Thymus (tissue), 11 donors: ENCODE data around the gene RPRD1B. TPM values are rescaled to one million over a fixed set of nuclear protein-coding genes. Genes with fewer than 3 reads are reported as not detected.

Experiments used
- DNase-seq, 9 donors: peaks; one replicate each; pipeline ENCODE4 v3.0.0-alpha.2; 2013; ENCODE audit warnings: low spot score in 9 of 9, low read depth in 6 of 9, missing footprints in 1 of 9
- H3K27ac ChIP-seq, 2 donors: one replicate each; pipeline ENCODE4 v1.5.1; 2013; ENCODE audit warnings: control low read depth in 1 of 2, low read depth in 1 of 2, low read length in 1 of 2, mild to moderate bottlenecking in 1 of 2, moderate library complexity in 1 of 2
- H3K27me3 ChIP-seq, 2 donors: one replicate each; pipeline ENCODE4 v1.5.1; 2013; ENCODE audit warnings: low read length in 1 of 2; ENCODE audit not compliant: control insufficient read depth in 2 of 2, insufficient read depth in 1 of 2
- H3K36me3 ChIP-seq, 2 donors: one replicate each; pipeline ENCODE4 v1.5.1; 2013; ENCODE audit warnings: low read length in 1 of 2, mild to moderate bottlenecking in 1 of 2, moderate library complexity in 1 of 2; ENCODE audit not compliant: control insufficient read depth in 2 of 2, insufficient read depth in 2 of 2
- H3K4me1 ChIP-seq, 2 donors: one replicate each; pipeline ENCODE4 v1.5.1; 2013; ENCODE audit warnings: low read length in 2 of 2; ENCODE audit not compliant: control insufficient read depth in 2 of 2, insufficient read depth in 2 of 2
- H3K4me3 ChIP-seq, 2 donors: one replicate each; pipeline ENCODE4 v1.5.1; 2013; ENCODE audit warnings: low read length in 2 of 2, control low read depth in 1 of 2, mild to moderate bottlenecking in 1 of 2
- H3K9me3 ChIP-seq, 2 donors: one replicate each; pipeline ENCODE4 v1.5.1; 2013; ENCODE audit warnings: low read length in 1 of 2, mild to moderate bottlenecking in 1 of 2; ENCODE audit not compliant: control insufficient read depth in 2 of 2, insufficient read depth in 1 of 2
- WGBS: extraction: QIAGEN DNeasy Blood & Tissue Kit; methylation state at CpG from one replicate; pipeline ENCODE4 v1.1.7; 2013; 5-methylcytosine and 5-hydroxymethylcytosine counted together
- polyA plus RNA-seq: library from polyadenylated mRNA; stranded (reverse); fragments of 200-250 nt; gene quantifications from one replicate; pipeline ENCODE4 v1.2.3, GENCODE V29; 2013
- total RNA-seq: library from RNA; stranded (reverse); fragments of 120-200 nt; gene quantifications from one replicate; pipeline ENCODE4 v1.2.4, GENCODE V29; 2013
- donor health status: healthy.

Gene RPRD1B
- total and polyA plus RNA-seq, 2 donors, result 14.5 to 17.6 TPM

GRCh38 chr20:38109591-38110524 lies 76.3 kb downstream of the RPRD1B start:
- WGBS, result 93% methylated on average over 8 of the region's 8 CpGs
- DNase-seq, result no peak
- Histone ChIP-seq H3K36me3 (no peaks in the 10 kb centered on the region), H3K4me3 (no peak overlapping the region), H3K27ac (no peak overlapping the region), H3K27me3 (no peaks in the 10 kb centered on the region), H3K4me1 (no peaks in the 10 kb centered on the region), H3K9me3 (no peaks in the 10 kb centered on the region)

- no peak for DNase-seq
- no peaks in the 10 kb centered on the region for H3K36me3 ChIP-seq
- H3K4me1 ChIP-seq, result no peaks in the 10 kb centered on the region
- H3K4me3 ChIP-seq, result no peak overlapping the region
- no peaks in the 10 kb centered on the region for H3K9me3 ChIP-seq
- no peak overlapping the region for H3K27ac ChIP-seq
- H3K27me3 ChIP-seq, result no peaks in the 10 kb centered on the region
- 96% methylated on average over 8 of the region's 8 CpGs for WGBS
Measured at GRCh38 chr20:38110525-38111178, 77.1 kb downstream of the RPRD1B start.

DNA sequence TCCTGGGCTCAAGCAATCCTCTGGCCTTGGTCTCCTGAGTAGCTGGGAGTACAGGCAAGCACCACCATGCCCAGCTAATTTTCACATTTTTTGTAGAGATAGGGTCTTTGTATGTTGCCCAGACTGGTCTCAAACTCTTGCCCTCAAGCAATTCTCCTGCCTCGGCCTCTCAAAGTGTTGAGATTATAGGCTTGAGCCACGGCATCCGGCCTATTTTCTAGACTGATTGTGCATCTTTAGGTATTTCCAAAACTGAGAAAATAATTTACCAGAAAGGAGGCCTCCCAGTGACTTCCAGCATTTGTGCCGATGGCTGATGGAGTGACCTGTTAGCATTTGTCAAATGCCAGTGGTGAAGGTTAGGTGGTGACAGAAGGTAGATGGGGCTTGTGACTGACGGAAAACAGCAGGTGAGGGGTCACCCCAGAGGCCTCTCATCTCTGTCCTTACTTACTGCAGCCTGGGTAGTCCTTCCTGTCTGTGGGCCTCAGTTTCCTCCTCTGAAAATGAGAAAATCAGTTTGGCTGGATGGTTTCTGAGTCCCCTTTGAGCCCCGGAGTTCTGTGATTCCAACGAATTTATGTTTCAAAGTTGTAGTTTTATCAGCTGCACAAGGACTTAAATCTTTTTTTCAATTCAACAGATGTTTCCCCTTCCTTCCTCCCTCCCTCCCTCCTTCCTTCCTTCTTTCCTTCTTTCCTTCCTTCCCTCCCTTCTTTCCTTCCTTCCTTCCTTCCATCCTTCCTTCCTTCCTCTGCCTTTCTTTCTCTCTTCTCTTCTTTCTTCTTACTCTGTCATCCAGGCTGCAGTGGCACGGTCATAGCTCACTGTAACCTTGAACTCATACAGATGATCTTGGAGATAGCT lies 78.1 kb downstream of the RPRD1B start:
- DNase-seq, result no peak
- WGBS, result 86% methylated on average over 8 of the region's 8 CpGs
- Histone ChIP-seq H3K4me1 (no peaks in the 10 kb centered on the region), H3K4me3 (no peak overlapping the region), H3K27ac (no peak overlapping the region), H3K9me3 (no peaks in the 10 kb centered on the region), H3K27me3 (no peaks in the 10 kb centered on the region), H3K36me3 (no peaks in the 10 kb centered on the region)

DNA sequence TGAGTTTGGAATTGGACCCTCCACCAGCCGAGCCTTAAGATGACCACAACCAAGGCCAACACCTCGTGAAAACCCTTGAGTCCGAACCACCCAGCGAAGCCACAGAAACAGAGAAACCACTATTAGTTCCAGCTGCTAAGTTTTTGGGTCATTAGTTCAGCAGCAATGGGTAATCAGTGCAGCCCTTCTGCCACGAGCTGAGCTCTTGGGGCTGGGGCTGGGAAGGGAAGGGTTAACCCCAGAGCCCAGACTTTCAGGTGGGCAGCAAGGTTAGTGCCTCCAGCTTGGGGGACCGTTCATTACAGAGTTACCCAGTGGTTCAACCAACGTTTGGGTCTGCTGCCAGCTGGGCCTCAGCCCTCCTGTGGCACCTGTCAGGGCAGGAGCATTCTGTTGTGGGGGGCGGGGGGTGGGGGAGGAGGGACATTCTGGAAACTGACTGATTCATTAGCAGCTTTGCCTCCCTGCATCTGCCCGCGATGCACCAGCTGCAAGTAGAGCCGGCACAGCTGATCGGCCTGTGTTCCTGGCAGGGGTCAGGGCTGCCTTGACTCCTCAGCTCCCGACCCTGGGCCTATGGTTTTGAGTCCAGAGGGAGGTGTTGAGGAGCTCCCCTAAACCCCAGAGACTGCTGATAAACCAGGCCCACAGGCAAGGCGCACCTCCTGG lies 78.8 kb downstream of the RPRD1B start:
- 94% methylated on average over 14 of the region's 14 CpGs for WGBS
- DNase-seq, result no peak

DNA sequence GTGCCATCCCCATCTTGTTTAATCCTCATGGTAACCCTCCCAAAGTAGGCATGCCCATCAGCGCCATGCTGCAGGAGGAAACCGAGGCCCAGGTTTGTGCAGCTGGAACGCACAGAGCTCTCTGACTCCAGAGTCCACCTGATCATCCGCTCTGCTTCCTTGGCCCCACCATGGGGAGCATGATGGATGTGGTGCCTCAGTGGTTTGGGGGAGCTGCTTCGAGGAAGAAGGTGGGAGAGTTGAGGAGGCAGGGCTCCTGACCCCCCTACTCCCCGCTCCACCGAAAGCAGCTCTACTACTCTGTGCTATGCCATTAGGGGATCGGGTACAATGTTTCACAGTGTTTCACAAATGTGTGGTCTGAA lies 79.4 kb downstream of the RPRD1B start:
- Histone ChIP-seq H3K9me3 (no peaks in the 10 kb centered on the region), H3K27me3 (no peaks in the 10 kb centered on the region), H3K4me3 (no peak overlapping the region), H3K27ac (no peak overlapping the region), H3K36me3 (no peaks in the 10 kb centered on the region), H3K4me1 (no peaks in the 10 kb centered on the region)
- 98% methylated on average over 8 of the region's 8 CpGs for WGBS
- no peak for DNase-seq

More for the DNA sequence above, 78.8 kb downstream of the RPRD1B start:
- Histone ChIP-seq H3K4me3 (no peak overlapping the region), H3K36me3 (no peaks in the 10 kb centered on the region), H3K9me3 (no peaks in the 10 kb centered on the region), H3K4me1 (no peaks in the 10 kb centered on the region), H3K27me3 (no peaks in the 10 kb centered on the region), H3K27ac (no peak overlapping the region)

- no peak overlapping the region for H3K27ac ChIP-seq
- no peak for DNase-seq
Measured at GRCh38 chr20:38113401-38114325, 80.1 kb downstream of the RPRD1B start.

DNA sequence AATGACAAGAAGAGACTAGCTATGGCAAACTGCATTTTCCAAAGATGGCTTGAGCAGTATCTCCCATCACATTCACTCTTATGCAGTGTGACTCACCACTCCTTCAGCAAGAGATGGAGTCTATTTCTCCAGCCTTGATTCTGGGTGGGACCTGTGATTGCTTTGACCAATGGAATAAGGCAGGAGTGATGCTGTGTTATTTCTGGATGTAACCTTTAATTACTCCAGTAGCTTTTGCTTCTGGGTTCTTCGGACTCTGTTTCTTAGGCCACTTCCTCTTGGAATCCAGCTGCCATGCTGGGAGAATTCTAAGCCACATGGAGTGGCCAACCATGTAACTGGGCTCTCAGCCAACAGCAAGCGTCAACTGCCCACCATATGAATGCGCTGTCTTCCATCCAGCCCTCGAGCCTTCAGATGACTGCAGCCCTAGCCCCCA lies 80.8 kb downstream of the RPRD1B start:
- H3K27ac ChIP-seq, result no peak overlapping the region
- H3K9me3 ChIP-seq, result no peaks in the 10 kb centered on the region

More at GRCh38 chr20:38113401-38114325, 80.1 kb downstream of the RPRD1B start:
- no peak overlapping the region for H3K4me3 ChIP-seq
- H3K9me3 ChIP-seq, result no peaks in the 10 kb centered on the region
- H3K27me3 ChIP-seq, result no peaks in the 10 kb centered on the region
- WGBS, result 53% methylated on average over 10 of the region's 10 CpGs
- H3K36me3 ChIP-seq, result no peaks in the 10 kb centered on the region
- no peaks in the 10 kb centered on the region for H3K4me1 ChIP-seq

DNA sequence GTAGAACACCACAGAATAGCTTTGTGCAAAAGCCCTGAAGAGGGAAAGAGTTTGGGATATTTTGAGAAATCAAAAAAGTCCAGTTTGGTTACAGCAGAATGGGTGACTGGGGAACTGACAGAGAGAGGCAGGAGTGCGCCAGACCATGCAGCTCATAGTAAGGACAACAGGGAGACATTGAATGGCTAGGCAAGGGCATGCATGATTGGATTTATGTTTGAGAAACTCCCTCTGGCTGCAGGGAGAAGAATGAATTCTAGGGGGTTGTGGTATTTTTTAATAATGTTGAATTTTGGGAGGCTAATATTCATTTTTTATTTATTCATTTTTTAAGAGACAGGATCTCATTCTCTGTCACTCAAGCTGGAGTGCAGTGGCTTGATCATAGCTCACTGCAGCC lies 81.7 kb downstream of the RPRD1B start:
- no peak overlapping the region for H3K4me3 ChIP-seq
- H3K36me3 ChIP-seq, result no peaks in the 10 kb centered on the region
- DNase-seq, result no peak
- H3K27ac ChIP-seq, result no peak overlapping the region
- H3K9me3 ChIP-seq, result no peaks in the 10 kb centered on the region
- no peaks in the 10 kb centered on the region for H3K4me1 ChIP-seq
- WGBS, result 100% methylated on average over 1 of the region's 1 CpG
- H3K27me3 ChIP-seq, result no peaks in the 10 kb centered on the region

More for the DNA sequence above, 80.8 kb downstream of the RPRD1B start:
- no peak for DNase-seq
- no peaks in the 10 kb centered on the region for H3K36me3 ChIP-seq
- 97% methylated on average over 4 of the region's 4 CpGs for WGBS
- no peaks in the 10 kb centered on the region for H3K4me1 ChIP-seq
- H3K4me3 ChIP-seq, result no peak overlapping the region
- no peaks in the 10 kb centered on the region for H3K27me3 ChIP-seq
